ENCODE results near the gene BZW2.

DNA sequence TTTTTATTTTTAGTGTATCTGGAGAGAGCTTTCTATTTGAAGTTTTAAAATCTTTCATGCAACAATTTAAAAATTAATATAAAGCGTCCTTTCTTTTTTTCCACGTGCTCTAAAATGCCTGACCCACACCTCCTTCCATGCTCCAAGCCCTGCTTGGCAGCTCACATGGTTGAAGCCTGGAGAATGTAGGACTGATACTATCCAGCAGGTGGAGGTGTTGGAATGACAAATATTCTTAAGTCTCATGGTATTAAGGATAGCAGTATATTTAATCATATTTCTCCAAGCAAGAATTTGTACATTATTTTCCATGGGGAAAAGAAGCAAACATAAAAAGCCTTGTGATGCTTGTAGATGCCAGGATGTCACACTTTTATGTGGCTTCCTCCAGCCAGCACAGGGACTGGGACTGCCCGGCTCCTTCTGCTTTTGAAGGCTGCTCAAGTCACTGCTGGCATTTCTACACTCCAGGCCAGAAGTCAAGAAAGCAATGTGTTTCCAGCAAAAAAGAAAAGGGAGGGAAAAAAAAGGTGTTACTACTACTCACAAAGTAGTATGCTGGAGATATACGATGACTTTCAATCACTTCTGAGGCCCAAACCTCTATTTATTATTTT is 49.7 kb downstream of the BZW2 start:
- TF ChIP-seq, protein P1, sequence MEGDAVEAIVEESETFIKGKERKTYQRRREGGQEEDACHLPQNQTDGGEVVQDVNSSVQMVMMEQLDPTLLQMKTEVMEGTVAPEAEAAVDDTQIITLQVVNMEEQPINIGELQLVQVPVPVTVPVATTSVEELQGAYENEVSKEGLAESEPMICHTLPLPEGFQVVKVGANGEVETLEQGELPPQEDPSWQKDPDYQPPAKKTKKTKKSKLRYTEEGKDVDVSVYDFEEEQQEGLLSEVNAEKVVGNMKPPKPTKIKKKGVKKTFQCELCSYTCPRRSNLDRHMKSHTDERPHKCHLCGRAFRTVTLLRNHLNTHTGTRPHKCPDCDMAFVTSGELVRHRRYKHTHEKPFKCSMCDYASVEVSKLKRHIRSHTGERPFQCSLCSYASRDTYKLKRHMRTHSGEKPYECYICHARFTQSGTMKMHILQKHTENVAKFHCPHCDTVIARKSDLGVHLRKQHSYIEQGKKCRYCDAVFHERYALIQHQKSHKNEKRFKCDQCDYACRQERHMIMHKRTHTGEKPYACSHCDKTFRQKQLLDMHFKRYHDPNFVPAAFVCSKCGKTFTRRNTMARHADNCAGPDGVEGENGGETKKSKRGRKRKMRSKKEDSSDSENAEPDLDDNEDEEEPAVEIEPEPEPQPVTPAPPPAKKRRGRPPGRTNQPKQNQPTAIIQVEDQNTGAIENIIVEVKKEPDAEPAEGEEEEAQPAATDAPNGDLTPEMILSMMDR (conservative IDR thresholded peaks at IDR 0.05) = peak; percentile 81
- no peak for TF ChIP-seq ZFX (IDR thresholded peaks at IDR 0.05)
